Body of pancreas (tissue), 4 donors: Measurements from ENCODE around the gene RPL10.

Source experiments
- POLR2A ChIP-seq, 3 donors: fragments of 450-650 bp; IDR thresholded peaks; one replicate each; pipeline ENCODE4 v1.6.1; 2016; ENCODE audit warnings: antibody characterized with exemption in 3 of 3, mild to moderate bottlenecking in 2 of 3
- TF ChIP-seq, protein P1 (sequence below), 7 experiments: fragments of 450-650 bp in 4 of 7; fragments of 200-600 bp in 3 of 7; sonication (generic) in 3 of 7; IDR thresholded peaks; one replicate each; pipeline ENCODE4 v1.5.1; 2016 to 2019; ENCODE audit warnings: antibody characterized with exemption in 7 of 7

GRCh38 chrX:154350429-154351182, 47.6 kb upstream of the RPL10 start:
- TF ChIP-seq, protein P1, sequence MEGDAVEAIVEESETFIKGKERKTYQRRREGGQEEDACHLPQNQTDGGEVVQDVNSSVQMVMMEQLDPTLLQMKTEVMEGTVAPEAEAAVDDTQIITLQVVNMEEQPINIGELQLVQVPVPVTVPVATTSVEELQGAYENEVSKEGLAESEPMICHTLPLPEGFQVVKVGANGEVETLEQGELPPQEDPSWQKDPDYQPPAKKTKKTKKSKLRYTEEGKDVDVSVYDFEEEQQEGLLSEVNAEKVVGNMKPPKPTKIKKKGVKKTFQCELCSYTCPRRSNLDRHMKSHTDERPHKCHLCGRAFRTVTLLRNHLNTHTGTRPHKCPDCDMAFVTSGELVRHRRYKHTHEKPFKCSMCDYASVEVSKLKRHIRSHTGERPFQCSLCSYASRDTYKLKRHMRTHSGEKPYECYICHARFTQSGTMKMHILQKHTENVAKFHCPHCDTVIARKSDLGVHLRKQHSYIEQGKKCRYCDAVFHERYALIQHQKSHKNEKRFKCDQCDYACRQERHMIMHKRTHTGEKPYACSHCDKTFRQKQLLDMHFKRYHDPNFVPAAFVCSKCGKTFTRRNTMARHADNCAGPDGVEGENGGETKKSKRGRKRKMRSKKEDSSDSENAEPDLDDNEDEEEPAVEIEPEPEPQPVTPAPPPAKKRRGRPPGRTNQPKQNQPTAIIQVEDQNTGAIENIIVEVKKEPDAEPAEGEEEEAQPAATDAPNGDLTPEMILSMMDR (IDR thresholded peaks at IDR 0.05), result no peak
- no peak for TF ChIP-seq POLR2A (IDR thresholded peaks at IDR 0.05)
